Neural progenitor cell (in vitro differentiated cells): ENCODE measurements around the gene GALNT18. TPM values are rescaled to one million over a fixed set of nuclear protein-coding genes. Genes with fewer than 3 reads are reported as not detected.

Experiments
- DNase-seq: peaks from one replicate; pipeline ENCODE4 v3.0.0-alpha.2; 2016; ENCODE audit warnings: low spot score
- H2AFZ ChIP-seq: fragments of 200-600 bp; sonication (generic); replicated peaks from 2 replicates; pipeline ENCODE4 v1.6.1; 2016; ENCODE audit warnings: antibody characterized with exemption
- H3F3A ChIP-seq: fragments of 200-600 bp; sonication (generic); 2 replicates; pipeline ENCODE4 v1.6.1; 2016; ENCODE audit warnings: antibody characterized with exemption, low read depth
- H3K27ac ChIP-seq: fragments of 200-600 bp; sonication (generic); 2 replicates; pipeline ENCODE4 v1.5.1; 2016; ENCODE audit warnings: mild to moderate bottlenecking
- H3K27me3 ChIP-seq: fragments of 200-600 bp; sonication (generic); 2 replicates; pipeline ENCODE4 v1.6.1; 2016; ENCODE audit warnings: mild to moderate bottlenecking, moderate library complexity
- H3K36me3 ChIP-seq: fragments of 200-600 bp; sonication (generic); 2 replicates; pipeline ENCODE4 v1.5.1; 2016
- H3K4me1 ChIP-seq: fragments of 200-600 bp; sonication (generic); 2 replicates; pipeline ENCODE4 v1.6.1; 2016; ENCODE audit warnings: mixed run types
- H3K4me2 ChIP-seq: fragments of 200-600 bp; sonication (generic); 2 replicates; pipeline ENCODE4 v1.6.1; 2016
- H3K4me3 ChIP-seq: fragments of 200-600 bp; sonication (generic); 2 replicates; pipeline ENCODE4 v1.5.1; 2016
- H3K79me2 ChIP-seq: fragments of 200-600 bp; sonication (generic); 2 replicates; pipeline ENCODE4 v1.6.1; 2016; ENCODE audit warnings: low read depth
- H3K9ac ChIP-seq: fragments of 200-600 bp; sonication (generic); 2 replicates; pipeline ENCODE4 v1.6.1; 2016
- H3K9me3 ChIP-seq: fragments of 200-600 bp; sonication (generic); 2 replicates; pipeline ENCODE4 v1.5.1; 2016; ENCODE audit warnings: low read depth
- H4K20me1 ChIP-seq: fragments of 200-600 bp; sonication (generic); 2 replicates; pipeline ENCODE4 v1.6.1; 2016; ENCODE audit warnings: low read depth
- H3K27ac Mint-ChIP-seq: 3 replicates; pipeline ENCODE4 v1.8.0; 2021; ENCODE audit warnings: mixed read lengths
- H3K27me3 Mint-ChIP-seq: 2 replicates; pipeline ENCODE4 v1.8.0; 2022; ENCODE audit warnings: low read depth, mild to moderate bottlenecking, inconsistent platforms, moderate library complexity, mixed read lengths; ENCODE audit not compliant: insufficient read depth
- H3K36me3 Mint-ChIP-seq: 3 replicates; pipeline ENCODE4 v1.8.0; 2021; ENCODE audit warnings: mixed read lengths
- H3K4me1 Mint-ChIP-seq: 3 replicates; pipeline ENCODE4 v1.8.0; 2021; ENCODE audit warnings: mixed read lengths
- H3K4me3 Mint-ChIP-seq: 3 replicates; pipeline ENCODE4 v1.8.0; 2021; ENCODE audit warnings: mild to moderate bottlenecking, moderate library complexity, mixed read lengths
- H3K9me3 Mint-ChIP-seq: 3 replicates; pipeline ENCODE4 v1.8.0; 2020; ENCODE audit warnings: mixed read lengths
- CTCF ChIP-seq: fragments of 200-600 bp; sonication (generic); IDR thresholded peaks from 2 replicates; pipeline ENCODE4 v1.5.1; 2017; ENCODE audit warnings: antibody characterized with exemption, mild to moderate bottlenecking
- EZH2 ChIP-seq: fragments of 200-600 bp; sonication (generic); IDR thresholded peaks from 2 replicates; pipeline ENCODE4 v1.6.1; 2017; ENCODE audit warnings: antibody characterized with exemption, mild to moderate bottlenecking, moderate library complexity
- EZH2phosphoT487 ChIP-seq: fragments of 200-600 bp; sonication (generic); IDR thresholded peaks from 2 replicates; pipeline ENCODE4 v1.6.1; 2017; ENCODE audit warnings: antibody characterized with exemption
- total RNA-seq: library from RNA; depleted of rRNA; stranded (reverse); fragments of >200 nt; gene quantifications from 2 replicates; pipeline ENCODE4 v1.2.3, GENCODE V29; 2015; ENCODE audit warnings: low replicate concordance

Gene GALNT18
- total RNA-seq, 1 donor from 2014 or later: 2.4 TPM

- Histone ChIP-seq H3K27me3 (no peaks in the 10 kb centered on the region), H4K20me1 (no peaks in the 10 kb centered on the region), H3K4me2 (no peak overlapping the region), H3K4me3 (no peak overlapping the region), H3K9me3 (no peaks in the 10 kb centered on the region), H3K36me3 (no peaks in the 10 kb centered on the region), H2AFZ (no peak overlapping the region), H3K4me1 (no peaks in the 10 kb centered on the region), H3K79me2 (no peaks in the 10 kb centered on the region), H3K9ac (no peak overlapping the region), H3F3A (no peaks in the 10 kb centered on the region), H3K27ac (no peak overlapping the region)
- H3K36me3 Mint-ChIP-seq: no peaks in the 10 kb centered on the region
- no peak for TF ChIP-seq EZH2phosphoT487
- no peak for TF ChIP-seq EZH2
- TF ChIP-seq CTCF: no peak
- DNase-seq: peak; percentile 37
- peak overlapping the region; percentile 83 for H3K27ac Mint-ChIP-seq
- H3K4me1 Mint-ChIP-seq: peaks cover 31% of the 10 kb centered on the region
- H3K9me3 Mint-ChIP-seq: no peaks in the 10 kb centered on the region
- peaks cover 2% of the 10 kb centered on the region for H3K27me3 Mint-ChIP-seq
- no peak overlapping the region for H3K4me3 Mint-ChIP-seq
Observed at GRCh38 chr11:11397036-11397415, 224.8 kb downstream of the GALNT18 start.

- Mint-ChIP-seq H3K27ac (peak overlapping the region; percentile 83), H3K4me3 (peak overlapping the region; percentile 5), H3K4me1 (peaks cover 31% of the 10 kb centered on the region), H3K27me3 (peaks cover 2% of the 10 kb centered on the region), H3K9me3 (no peaks in the 10 kb centered on the region), H3K36me3 (no peaks in the 10 kb centered on the region)
- H2AFZ ChIP-seq: no peak overlapping the region
- no peaks in the 10 kb centered on the region for H3K4me1 ChIP-seq
- no peak overlapping the region for H3K4me2 ChIP-seq
- TF ChIP-seq CTCF (no peak), EZH2 (no peak), EZH2phosphoT487 (no peak)
- no peak overlapping the region for H3K4me3 ChIP-seq
- no peaks in the 10 kb centered on the region for H3F3A ChIP-seq
- no peaks in the 10 kb centered on the region for H3K36me3 ChIP-seq
- no peaks in the 10 kb centered on the region for H3K79me2 ChIP-seq
- no peaks in the 10 kb centered on the region for H3K27me3 ChIP-seq
- DNase-seq: no peak
- H3K9ac ChIP-seq: no peak overlapping the region
- H3K9me3 ChIP-seq: no peaks in the 10 kb centered on the region
- H4K20me1 ChIP-seq: no peaks in the 10 kb centered on the region
- no peak overlapping the region for H3K27ac ChIP-seq
Observed at GRCh38 chr11:11396301-11397035, 225.3 kb downstream of the GALNT18 start.

GRCh38 chr11:11395126-11395525 lies 226.7 kb downstream of the GALNT18 start:
- no peaks in the 10 kb centered on the region for H3K9me3 Mint-ChIP-seq
- no peaks in the 10 kb centered on the region for H3K36me3 ChIP-seq
- H3K27me3 ChIP-seq: no peaks in the 10 kb centered on the region
- H3K4me3 ChIP-seq: no peak overlapping the region
- no peaks in the 10 kb centered on the region for H3K36me3 Mint-ChIP-seq
- no peak for DNase-seq
- peaks cover 3% of the 10 kb centered on the region for H3K27me3 Mint-ChIP-seq
- H3K9me3 ChIP-seq: no peaks in the 10 kb centered on the region
- H3K4me1 ChIP-seq: no peaks in the 10 kb centered on the region
- no peaks in the 10 kb centered on the region for H3K79me2 ChIP-seq
- no peak overlapping the region for H3K4me3 Mint-ChIP-seq
- no peak overlapping the region for H2AFZ ChIP-seq
- no peak overlapping the region for H3K9ac ChIP-seq
- peaks cover 31% of the 10 kb centered on the region for H3K4me1 Mint-ChIP-seq
- H3K4me2 ChIP-seq: no peak overlapping the region
- no peaks in the 10 kb centered on the region for H4K20me1 ChIP-seq
- no peaks in the 10 kb centered on the region for H3F3A ChIP-seq
- TF ChIP-seq EZH2: no peak
- TF ChIP-seq CTCF: no peak
- TF ChIP-seq EZH2phosphoT487: no peak
- no peak overlapping the region for H3K27ac ChIP-seq
- H3K27ac Mint-ChIP-seq: no peak overlapping the region
